GM21717 (cell line): ENCODE measurements around the gene OSM.

Experiments used
- ATAC-seq: cut with Tn5 transposase; IDR thresholded peaks from one replicate; pipeline ENCODE4 v1.9.1; 2021; ENCODE audit warnings: mild to moderate bottlenecking, moderate library complexity; ENCODE audit not compliant: unreplicated experiment

Gene OSM

DNA sequence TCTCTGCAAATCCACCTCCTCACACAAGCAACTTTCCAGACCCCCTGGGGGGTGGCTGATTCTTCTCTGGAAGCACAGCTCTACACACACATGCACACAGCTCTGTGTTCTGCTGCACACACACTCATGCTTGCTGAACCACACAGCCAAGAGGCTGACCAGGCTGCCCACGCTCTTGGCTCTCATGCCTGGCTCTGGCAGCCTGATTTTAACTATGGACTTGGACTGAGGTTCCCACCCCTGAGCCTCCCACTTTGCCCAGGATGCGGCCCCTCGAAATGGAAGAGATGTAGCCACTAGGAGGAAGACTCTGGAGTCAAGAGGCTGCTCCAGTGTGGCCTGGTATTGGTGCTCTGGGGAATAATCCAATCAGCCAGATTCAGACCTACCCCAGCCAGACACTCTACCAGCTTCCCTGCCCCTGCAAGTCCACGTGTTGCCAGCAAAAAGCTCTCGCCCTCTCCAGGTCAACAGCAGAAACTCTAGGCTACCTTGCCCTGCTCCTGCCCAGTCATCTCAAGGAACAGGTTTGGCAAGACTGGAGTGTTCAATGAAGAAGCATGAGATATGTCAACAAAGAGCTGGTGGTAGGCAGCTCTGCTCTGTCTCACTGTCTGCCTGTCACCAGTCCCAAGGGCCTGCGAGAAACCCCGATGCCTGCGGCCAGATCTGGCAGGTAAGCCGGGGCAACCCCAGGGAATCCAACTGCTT is 31.5 kb upstream of the OSM start:
- no peak for ATAC-seq

GRCh38 chr22:30297276-30297990 is 30.8 kb upstream of the OSM start:
- ATAC-seq: no peak

- no peak for ATAC-seq
Observed at GRCh38 chr22:30296833-30297232, 30.2 kb upstream of the OSM start.

DNA sequence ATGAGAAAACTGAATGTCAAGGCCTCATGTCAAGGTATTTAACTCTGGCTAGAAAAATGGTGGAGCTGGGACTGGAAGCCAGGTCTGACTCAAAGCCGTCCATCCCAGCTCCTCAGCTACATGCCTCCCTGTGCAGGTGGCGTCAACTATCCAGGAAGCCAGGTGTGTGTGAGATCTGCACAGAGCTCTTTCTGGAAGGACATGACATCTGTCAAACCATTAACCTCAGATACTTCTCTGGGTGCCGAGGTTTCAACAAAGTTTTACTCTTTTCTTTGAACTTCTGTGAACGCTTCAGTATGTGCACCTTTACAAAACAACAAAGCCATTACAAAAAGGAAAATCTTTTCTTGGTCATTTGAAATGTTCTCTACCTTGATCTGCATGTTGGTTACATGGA is 29.7 kb upstream of the OSM start:
- ATAC-seq: no peak

DNA sequence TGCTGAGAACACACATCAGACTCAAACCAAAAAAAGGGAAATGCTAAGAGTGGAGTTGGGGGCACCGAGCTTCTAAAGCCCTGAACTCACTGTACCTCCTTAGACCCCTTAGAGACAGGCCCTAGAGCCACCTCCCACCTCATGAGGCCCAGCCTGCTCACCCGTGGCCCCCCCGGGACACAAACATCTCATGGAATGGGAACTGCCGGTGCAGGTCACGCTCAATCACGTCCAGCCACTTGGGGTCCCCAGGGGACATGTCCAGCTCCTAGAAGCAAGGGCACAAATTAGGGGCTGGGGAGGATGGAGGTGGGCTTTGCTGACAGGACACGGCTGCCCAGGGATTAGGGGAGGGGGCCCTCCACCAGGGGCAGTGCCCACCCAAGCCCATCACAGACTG is 28.9 kb upstream of the OSM start:
- ATAC-seq: no peak

DNA sequence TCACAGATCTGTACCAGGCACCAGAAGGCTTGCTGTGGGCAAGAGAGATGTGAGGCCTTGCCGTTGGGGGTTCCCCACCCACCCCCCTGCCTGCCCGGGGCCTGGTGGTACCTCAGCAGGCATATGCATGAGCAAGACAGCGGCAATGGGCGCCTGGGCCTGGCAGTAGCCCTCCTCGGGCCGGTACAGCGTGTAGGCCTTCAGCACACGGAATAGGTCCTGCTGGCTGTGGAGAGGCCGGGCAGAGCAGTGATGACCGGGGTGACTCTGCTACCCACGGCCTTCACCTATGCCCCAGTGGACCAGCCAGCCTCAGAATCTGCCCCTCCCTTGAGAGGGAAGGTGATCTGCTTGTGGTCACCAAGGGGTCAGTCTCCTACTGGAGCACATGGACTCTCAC is 28.2 kb upstream of the OSM start:
- no peak for ATAC-seq

DNA sequence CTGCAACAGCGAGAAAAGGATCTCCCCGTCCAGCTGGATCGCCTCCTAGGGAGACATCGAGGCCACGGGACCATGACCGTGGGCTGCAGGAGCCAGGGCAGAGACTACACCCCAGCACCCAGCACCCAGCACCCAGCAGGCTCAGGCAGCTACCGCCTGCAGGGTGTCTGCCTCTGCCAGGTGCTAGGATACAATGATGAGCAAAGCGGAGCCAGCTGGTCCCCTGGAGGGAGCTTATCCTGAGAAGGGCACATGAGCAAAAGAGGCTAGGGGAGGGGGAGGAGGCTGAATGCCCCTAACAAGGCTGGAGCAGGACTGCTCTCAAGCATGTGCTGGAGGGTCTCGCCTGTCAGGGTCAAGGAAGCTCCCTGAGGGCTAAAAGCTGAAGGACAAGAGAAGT is 27.4 kb upstream of the OSM start:
- no peak for ATAC-seq

DNA sequence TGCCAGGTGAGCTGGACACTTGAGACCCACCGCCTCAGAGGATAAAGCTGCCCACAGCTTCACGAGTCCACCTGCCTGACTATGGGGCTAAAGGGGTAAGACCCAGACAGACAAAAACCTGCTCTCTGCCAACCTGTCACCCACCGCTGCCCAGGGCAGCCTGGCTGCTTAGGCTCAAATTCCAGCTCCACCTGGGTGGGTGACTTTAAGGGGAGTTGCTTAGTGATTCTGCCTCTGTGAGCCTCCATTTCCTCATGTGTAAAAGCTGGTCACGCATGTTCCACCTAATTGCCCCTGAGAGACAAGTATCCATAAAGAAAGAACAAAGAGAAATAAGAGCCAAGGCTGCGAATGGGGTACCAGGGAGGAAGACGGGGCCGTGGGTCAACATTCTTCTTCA is 26.4 kb upstream of the OSM start:
- ATAC-seq: no peak

- no peak for ATAC-seq
Observed at GRCh38 chr22:30292069-30292970, 25.7 kb upstream of the OSM start.

DNA sequence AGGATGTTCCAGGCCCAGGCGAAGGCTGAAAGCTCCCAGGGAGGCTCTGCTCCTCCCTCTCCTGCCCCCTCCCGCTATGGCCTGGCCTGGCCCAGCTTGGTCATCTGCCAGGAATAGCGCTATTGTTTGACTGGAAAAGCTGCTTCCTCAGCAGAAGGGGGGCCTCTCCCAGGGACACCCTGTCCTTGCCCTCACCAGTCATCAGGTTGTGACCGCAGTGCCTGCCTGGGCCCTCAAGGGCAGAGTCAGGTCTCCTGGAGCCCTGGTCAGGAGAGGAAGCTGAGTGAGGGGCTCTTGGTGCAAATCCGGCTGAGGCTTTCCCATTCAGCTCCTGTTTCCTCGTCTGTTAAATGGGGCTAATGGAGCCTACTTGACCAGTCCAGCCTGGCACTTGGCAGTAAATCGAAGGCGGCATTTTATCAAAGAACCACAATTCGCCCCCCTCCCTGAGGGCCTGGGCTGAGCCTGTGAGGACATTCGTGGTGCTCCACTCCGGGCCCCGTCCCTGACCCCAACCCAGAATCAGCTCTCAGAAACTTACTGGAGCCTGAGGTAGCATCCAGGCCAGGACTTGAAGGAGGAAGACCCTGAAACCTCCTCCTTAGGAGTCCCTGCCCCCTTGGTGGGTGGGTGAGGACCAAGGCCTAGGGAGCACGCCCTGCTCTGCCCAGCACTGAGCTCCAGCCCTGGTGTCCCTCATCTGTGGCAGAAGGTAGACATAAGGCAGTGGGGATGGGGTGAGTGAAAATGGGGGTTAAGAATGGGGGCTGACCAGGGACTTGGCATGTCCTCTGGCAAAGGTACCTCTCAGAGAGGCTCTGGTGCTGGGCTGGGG is 24.6 kb upstream of the OSM start:
- no peak for ATAC-seq

DNA sequence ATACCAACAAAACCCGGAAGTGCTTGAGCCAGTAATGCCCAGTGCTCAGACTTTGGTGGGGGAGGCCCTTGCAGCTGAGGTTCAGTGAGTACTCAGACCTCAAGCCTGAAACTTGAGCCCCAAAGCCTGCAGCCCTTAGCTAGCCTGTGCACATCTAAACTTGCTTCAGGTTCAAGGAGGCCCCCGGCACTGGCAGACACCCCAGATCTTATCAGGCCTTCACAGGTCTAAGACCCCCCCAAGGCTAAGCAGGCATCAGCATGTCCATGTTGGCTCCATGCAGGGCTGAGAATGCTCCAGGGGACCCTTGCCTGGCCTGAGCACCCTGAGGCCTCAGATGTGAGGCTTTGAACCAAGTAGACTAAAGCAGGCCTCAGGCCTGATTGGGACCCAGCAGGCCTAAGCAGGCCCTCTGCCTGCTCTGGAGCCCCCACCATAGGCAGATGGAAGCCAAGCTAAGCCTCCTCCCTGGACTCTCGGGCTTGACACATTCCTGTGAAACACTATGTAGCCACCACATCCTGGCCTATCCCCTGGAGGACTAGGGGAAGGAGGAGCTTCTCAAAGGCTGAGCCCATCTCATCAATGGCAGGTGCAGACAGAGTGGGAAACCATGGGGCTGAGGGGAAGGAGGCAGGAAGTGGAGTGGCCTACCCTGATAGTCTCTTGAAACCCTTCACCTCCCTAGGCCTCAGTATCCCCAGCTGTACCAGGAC is 23.8 kb upstream of the OSM start:
- ATAC-seq: no peak

DNA sequence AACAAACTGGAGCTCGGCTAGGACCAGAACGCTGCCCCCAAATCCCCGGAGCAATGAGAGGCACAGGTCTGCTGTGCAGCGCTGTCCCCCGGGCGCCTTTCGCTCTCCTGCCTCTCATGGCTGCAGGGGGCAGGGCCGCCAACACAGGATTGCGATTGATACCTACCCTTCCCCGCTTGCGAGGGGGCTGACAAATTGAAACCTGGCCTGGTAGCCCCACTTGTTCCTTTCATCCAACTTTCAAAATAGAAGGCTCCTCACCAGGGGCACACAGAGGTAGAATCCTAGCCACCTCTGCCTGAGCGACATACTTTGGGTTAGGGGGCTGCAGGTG is 23.3 kb upstream of the OSM start:
- no peak for ATAC-seq

- ATAC-seq: peak; percentile 54
Observed at GRCh38 chr22:30289141-30289979, 22.7 kb upstream of the OSM start, which contains the start of gene CASTOR1. TSS of gene CASTOR1 (minus strand) at chr22:30289505. CDS start at chr22:30289497, 8 bp downstream.

DNA sequence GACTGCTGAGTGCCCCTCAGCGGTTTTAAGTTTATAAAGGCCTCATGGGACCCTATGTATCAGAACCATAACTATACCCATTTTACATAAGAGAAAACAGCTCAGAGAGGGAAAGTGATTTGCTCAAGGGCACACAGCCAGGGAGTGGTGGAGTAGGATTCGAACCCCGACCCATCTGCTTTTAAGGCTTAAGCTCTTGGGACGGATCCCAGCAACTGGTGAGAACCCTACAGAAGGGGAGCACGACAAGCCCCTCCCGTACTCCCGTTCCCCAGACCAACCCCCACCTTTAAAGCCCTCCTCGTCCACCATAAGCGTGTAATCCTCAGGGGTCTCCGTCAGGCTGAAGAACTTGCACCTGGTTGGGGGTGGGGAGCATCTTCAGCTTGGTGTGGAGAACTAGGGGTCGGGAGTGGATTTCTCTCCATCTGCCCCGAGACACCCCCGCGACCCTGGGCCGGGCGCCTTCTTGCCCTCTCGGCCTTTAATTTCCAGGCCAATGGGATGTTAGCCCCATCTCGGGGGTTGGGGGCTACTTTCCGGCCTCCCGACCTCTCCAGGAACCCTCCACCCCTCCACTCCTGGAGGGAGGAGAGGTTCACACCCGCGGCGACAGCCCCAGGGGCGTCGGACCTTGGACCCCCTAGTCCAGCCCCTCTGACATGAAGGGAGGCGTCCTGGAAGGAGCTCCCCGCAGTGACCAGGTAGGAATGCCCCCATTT is 21.9 kb upstream of the OSM start:
- ATAC-seq: no peak

GRCh38 chr22:30287648-30288418 is 21.2 kb upstream of the OSM start:
- ATAC-seq: no peak

GRCh38 chr22:30286813-30287647 is 20.4 kb upstream of the OSM start:
- no peak for ATAC-seq

DNA sequence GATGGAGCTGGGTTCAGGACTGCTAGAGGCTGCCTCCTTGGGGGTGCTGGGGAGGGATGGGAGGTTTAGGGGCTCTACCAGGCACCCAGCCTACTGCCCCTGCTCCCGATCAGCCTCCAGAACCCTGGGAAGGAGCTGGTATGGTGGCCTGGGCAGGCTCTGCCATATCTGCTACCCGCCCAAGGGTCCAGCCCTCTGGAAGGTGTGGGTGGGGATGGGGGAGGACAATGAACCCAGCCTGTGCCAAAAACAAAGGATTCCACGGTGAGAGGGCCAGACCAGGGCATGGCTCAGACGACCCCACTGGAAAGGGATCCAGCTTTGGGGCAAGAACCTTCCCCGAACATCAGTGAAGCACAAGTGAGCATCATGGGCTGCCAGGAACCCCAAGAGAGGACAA is 19.7 kb upstream of the OSM start:
- no peak for ATAC-seq
